GM21576 (cell line): ENCODE data around the gene AQP10.
"Not testable (repeated sequence)": the region's sequence is repeated elsewhere in the genome, so short reads cannot be mapped to it uniquely, and the experiment has no call there.

Source experiments
- ATAC-seq: cut with Tn5 transposase; IDR thresholded peaks from one replicate; pipeline ENCODE4 v1.9.1; 2021; ENCODE audit warnings: mild to moderate bottlenecking, moderate library complexity; ENCODE audit not compliant: unreplicated experiment

Gene AQP10

DNA sequence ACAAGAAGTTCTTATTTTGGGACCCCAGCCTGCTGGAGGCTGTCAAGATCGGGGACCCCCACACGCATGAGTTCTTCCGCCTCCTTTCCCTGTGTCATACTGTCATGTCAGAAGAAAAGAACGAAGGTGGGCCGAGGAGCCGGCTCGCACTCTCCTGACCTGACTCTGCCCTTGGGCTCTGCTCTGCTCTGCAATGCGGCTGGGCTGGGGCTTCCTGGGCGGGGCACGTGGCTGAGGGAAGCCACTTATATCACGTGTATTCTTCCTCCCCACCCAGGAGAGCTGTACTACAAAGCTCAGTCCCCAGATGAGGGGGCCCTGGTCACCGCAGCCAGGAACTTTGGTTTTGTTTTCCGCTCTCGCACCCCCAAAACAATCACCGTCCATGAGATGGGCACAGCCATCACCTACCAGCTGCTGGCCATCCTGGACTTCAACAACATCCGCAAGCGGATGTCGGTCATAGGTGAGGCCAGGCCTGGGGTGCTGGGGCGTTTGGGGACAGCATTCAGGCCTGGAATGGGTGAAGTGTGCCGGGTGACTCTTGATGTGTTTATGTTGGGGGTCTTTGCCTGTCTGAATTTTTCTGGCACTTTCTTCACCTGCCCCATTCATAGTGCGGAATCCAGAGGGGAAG, 22.1 kb downstream of the AQP10 start:
- ATAC-seq, result no peak

DNA sequence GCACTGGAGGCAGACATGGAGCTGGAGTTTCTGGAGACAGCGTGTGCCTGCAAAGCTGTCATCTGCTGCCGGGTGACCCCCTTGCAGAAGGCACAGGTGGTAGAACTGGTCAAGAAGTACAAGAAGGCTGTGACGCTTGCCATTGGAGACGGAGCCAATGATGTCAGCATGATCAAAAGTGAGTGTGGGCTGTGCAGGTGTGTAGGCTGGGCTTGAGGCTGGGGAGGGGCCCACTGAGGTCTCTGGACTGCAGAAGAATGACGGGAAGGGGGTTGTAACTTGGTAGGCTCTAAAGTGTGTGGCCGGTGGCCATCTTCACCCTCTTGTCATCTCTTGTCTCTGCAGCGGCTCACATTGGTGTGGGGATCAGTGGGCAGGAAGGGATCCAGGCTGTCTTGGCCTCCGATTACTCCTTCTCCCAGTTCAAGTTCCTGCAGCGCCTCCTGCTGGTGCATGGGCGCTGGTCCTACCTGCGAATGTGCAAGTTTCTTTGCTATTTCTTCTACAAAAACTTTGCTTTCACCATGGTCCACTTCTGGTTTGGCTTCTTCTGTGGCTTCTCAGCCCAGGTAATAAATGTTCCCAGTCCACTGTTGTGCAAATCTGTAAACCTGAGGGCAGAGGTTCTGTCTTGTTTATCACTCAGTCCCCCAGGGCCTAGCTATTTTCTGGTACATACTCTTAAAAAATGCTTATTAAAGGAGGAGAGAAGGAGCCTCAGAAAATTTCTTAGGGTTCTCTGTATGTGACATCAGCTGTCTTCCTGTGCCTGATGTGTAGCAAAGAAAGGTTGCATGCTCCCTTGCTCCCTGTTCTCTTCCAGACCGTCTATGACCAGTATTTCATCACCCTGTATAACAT, 24.3 kb downstream of the AQP10 start:
- ATAC-seq, result no peak

DNA sequence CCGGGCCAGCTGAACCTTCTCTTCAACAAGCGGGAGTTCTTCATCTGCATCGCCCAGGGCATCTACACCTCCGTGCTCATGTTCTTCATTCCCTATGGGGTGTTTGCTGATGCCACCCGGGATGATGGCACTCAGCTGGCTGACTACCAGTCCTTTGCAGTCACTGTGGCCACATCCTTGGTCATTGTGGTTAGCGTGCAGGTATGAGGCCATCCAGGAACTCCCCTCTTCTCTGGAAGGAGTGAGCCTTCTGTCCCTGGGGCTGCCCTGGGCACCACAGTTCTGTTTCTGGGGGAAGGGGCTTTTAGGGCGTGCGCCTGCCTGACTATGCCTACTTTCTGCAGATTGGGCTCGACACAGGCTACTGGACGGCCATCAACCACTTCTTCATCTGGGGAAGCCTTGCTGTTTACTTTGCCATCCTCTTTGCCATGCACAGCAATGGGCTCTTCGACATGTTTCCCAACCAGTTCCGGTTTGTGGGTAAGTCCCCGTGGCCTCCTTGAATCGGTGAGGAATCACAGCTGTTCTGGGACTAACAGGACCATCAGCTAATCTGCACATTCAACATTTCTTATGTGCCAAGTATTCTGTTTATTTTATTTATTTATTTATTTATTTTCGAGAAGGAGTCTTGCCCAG, 25.5 kb downstream of the AQP10 start:
- no peak for ATAC-seq

DNA sequence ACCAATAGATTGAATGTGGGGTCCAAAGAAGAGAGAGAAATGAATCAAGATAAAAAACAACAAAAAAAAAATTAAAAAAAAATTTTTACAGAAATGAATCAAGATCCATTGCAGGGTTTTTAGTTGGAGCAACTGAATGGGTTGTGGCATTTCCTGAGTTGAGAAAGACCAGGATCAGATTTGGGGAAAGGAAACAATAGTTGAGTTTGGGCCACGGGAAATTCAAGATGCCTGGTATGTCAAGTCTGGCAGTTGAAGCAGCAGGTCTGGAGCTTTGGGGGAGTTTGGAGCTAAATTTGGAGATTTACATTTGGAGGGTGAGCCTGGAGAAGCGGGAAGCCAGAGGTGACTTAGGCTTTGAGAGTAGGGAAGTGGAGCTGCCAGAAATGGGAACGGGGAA, 27.1 kb downstream of the AQP10 start:
- ATAC-seq, result no peak

DNA sequence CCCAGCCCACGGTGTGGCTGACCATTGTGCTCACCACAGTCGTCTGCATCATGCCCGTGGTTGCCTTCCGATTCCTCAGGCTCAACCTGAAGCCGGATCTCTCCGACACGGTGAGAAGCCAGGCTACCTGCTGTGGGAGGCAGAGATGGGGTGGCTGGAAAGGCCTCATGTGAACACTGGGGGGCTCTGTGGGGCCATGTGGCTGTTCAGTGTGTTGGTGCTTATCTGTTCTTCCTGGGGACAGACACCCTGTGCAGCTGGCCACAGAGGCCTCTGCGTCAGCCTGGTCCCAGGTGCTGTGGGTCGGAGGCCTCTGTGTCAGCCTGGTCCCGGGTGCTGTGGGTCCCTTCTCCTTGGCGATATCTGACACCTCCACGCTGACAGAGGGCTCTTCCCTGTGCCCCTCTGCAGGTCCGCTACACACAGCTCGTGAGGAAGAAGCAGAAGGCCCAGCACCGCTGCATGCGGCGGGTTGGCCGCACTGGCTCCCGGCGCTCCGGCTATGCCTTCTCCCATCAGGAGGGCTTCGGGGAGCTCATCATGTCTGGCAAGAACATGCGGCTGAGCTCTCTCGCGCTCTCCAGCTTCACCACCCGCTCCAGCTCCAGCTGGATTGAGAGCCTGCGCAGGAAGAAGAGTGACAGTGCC, 27.7 kb downstream of the AQP10 start:
- ATAC-seq, result no peak

DNA sequence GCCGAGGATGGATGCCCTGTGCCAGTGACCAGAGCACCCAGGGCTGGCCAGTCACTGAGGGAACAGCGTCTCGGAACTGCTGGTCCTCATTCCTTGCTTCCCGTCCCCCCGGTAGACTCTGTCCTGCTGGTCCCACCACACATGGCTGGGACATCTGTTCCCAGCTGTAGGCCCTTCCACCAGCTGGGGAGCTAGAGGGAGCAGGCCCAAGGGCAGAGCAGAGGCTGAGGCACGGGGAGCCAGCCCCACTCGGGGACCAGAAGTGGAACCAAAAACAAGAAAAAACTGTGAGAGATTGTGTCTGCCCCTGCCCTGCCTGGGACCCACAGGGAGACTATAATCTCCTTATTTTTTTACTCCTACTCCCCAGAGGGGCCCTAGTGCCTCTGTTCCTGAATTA, 28.2 kb downstream of the AQP10 start:
- no peak for ATAC-seq

DNA sequence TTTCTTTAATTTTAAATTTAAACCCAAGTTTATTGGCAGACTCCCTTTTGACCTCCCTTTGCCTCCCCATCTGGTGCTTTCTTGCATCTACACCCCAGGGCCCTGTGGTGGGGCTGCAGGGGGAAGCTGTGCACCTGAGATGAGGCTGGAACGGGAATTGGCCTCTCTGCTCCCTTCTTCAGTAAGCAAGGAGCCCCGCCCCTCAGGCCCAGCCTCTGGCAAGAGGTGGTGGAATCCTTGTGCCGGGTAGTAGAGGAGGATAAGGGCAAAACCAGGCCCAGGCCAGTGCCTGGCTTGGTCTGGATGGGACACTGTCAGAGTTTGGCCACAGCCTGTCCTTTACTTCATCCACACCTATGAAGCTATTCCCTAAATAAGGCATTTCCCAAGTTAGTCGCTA, 29.5 kb downstream of the AQP10 start:
- ATAC-seq, result no peak

DNA sequence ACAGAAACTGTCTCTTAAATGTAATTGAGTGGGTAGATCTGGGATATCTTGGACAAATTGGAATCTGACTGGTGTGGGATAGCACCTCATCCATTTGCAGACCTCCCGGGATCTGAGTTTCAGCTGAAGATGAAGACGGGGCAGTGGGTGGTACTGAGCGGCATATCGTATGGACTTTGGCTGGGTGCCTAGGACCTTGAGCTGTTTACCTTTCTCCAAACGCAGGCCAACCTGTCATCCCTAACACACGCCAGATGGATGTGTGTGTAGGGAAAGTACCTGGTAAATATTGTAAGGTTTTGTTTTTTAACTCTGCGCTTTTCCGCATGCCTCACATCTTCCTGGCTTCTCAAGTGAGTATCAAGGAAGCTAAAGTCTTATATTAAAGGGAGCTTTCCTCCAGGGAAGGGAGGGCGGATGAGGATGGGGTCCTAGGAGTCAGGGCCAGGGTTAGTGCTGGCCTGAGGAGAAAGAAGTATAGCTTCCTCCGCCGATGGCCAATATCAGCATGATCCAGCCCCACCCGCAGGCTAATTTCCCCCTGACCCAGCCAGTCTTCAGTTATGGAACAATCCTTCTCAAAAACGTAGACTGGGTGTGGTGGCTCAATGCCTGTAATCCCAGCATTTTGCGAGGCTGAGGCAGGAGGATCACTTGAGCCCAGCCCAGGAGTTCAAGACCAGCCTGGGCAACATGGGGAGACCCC, 30.6 kb downstream of the AQP10 start:
- no peak for ATAC-seq

DNA sequence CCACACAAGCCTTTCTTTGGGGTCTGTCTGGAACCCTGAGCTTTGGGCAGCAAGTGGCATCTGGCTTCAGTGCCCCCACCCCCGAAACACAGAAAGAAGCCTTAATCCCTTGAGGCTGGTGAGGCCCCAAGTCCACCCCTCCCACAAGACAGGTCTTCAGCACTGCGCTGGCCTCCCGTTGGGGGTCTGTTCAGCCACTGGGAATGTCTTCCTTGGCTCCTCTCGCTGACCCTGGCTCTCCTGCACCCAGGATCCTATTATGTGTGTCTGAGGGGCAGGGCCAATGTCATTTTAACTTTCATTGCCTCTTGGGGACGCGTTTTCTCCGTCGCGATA, 31.3 kb downstream of the AQP10 start:
- ATAC-seq, result no peak

DNA sequence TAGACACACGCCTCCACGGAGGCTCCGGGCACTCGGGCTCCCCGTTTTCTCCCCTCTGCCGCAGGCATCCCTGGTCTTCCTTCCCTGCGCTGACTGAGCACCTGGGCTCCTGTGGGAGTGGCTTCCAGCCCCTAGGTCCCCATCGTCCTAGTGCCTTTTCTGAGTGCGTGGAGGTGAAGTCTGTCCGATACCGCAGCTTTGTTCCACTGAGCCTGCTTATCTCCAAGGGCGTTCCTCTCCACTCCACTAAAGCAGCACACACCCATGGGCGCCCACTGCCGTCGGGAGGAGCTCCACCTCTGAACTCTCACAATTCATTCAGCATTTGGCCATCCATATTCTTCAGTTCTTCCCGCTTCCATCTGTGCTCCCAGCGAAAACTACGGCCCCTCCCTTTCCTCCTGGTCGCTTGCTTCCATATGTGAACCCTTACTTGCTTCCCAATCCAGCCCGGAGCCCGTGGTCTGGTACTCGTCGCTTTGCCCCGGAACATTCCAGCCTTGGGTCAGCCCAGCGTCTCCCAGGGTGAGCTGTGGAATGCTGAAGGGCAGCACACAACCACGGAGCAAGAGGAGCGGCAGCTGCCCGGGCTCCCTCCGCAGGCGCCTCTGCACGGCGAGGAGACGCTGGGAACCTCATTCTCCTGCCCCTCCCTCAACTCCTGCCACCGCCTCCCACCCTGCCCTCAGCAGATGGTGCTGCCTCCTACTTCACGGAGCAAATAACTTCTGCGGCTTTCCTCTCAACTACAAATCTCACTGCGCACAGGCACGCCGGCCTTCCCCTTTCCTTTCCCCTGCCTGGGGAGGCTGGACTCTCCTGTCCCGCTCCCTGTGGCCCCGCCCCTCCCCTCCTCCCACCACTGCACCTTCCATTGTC, 31.9 kb downstream of the AQP10 start:
- ATAC-seq, result no peak

DNA sequence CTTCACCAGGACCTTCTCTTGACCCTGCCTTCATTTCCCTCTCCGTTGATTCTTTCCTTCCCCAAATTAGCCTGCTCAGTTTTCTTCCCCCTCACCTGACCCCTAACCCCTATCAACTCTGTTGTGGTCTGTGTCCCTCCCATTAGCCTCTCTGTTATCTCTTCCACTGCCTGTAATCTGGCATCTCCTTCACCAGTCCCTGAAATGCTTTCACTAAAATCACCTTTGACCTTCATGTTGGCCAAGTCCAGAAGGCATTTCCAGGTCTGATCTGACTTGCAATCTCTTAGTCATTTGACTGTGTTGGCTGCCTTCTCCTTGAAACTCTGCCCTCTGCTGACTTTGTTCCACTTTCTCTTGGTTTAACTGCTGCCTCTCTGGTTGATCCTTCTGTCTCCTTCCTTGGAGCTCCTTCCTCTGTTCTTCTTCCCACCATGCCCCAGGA, 32.6 kb downstream of the AQP10 start:
- no peak for ATAC-seq

DNA sequence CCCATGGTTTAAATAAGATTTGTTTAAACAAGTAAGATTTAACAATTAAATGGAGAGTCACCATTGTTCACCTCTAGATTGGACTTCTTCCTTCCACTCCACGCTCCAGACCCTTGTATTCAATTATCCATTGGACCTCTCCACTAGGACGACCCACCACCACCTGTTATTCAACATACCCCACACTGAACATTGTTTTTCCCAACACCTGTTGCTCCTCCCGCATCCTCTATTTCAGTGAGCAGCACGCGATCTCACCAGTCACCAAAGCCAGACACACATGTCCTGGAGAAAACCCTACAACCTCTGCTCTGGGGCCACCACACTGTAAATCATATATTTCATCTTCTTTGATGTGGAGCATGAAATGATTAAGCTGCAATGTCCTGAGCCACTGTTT, 33.1 kb downstream of the AQP10 start:
- no peak for ATAC-seq

DNA sequence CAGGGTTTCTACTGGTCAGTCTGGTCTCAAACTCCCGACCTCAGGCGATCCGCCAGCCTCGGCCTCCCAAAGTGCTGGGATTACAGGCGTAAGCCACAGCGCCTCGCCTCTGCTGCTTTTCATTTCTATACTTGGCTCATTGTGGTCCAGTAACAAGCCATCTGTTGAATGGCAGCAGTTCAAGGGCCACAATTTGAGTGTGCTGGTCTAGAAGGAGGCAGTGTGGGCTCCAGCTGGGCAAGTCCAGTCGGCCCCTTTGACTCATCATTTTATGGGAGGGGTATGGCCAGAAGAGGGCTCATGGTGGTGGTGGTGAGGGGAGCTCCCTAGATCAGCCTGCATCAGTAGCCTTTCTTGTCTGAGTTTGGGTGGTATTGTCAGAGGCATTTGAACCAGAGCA, 37.6 kb downstream of the AQP10 start:
- ATAC-seq, result no peak

DNA sequence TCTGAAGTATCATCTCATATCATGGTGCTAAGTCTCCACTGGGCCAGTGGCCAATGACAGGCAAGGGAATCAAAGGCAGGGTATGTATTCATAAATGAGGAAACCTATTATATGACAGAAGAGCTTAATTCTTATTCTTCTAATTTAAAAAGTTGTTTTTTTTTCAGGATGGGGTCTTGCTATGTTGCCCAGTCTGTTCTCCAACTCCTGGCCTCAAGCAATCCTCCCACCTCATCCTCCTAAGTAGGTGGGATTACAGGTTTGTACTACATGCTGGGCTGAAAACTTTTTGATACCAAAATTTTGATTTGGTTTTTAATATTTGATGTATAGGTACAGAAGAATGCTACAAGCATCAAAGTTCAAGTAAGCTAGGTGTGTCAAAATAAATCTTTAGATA, 39.4 kb downstream of the AQP10 start:
- no peak for ATAC-seq

DNA sequence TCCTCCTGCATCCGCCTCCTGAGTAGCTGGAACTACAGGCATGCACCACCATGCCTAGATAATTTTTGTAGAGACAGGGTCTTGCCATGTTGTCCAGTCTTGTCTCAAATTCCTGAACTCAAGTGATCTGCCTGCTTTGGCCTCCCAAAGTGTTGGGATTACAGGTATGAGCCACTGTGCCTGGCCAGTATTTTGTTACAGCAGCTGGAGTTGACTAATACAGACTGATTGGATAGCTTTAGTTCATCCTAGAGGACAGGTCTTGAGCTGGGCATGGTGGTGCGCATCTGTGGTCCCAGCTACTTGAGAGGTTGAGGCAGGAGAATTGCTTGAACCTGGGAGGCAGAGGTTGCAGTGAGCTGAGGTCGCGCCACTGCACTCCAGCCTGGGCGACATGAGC, 40.0 kb downstream of the AQP10 start:
- not testable (repeated sequence) for ATAC-seq

DNA sequence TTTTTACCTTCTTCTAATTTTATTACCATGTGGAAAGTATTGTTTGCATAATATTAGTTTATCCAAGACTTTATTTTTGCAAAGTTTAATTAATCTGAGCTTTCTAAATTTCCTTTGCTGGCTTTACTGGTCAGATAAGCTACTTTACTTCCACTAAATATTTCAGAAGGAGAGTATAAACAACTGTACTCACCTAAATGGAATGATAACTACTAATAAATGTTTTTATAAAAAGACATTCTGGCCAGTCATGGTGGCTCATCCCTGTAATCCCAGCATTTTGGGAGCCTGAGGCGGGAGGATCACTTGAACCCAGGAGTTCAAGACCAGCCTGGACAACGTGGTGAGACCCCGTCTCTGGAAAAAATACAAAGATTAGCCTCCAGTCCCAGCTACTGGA, 40.5 kb downstream of the AQP10 start:
- ATAC-seq, result no peak

DNA sequence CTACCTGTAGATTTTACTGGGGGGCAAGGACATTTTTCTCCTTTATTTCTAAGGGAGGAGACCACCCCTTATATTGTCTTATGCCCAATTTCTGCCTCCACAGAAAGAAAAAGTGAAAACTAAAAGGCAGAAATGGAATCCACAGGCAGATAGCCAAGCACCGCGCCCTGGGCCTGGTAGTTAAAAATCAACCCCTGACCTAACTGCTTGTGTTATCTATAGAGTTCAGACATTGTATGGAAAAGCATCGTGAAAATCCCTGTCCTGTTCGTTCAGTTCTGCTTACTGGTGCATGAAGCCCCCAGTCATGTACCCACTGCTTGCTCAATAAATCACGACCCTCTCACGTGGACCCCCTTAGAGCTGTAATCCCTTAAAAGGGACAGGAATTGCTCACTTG, 50.5 kb downstream of the AQP10 start:
- no peak for ATAC-seq

DNA sequence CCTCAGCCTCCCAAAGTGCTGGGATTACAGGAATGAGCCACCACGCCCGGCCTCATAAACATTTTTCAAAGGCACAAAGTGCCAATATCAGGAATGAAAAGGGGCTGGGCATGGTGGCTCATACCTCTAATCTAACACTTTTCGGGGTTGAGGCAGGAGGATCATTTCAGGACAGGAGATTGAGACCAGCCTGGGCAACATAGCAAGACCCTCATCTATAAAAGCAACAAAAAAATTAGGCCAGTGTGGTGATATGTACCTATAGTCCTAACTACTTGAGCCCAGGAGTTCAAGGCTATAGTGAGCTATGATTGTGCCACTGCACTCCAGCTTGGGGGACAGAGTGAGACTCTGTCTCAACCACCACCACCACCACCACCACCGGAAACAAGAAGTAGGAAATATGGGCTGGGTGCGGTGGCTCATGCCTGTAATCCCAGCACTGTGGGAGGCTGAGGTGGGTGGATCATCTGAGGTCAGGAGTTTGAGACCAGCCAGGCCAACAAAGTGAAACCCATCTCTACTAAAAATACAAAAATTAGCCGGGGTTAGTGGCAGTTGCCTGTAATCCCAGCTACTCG, 53.0 kb downstream of the AQP10 start:
- ATAC-seq, result not testable (repeated sequence)
